Progenitor cell of endocrine pancreas (in vitro differentiated cells): ENCODE results near the gene BEX3. TPM values are rescaled to one million over a fixed set of nuclear protein-coding genes. Genes with fewer than 3 reads are reported as not detected.
A peak's percentile ranks its signal among the peaks of the same experiment; 100 is the strongest.

Source experiments
- DNase-seq: peaks from one replicate; pipeline ENCODE4 v3.0.0; 2021; ENCODE audit warnings: low spot score; ENCODE audit not compliant: unreplicated experiment
- H3K27ac Mint-ChIP-seq: 2 replicates; pipeline ENCODE4 v1.8.0; 2021; ENCODE audit warnings: mild to moderate bottlenecking, moderate library complexity, mixed read lengths
- H3K27me3 Mint-ChIP-seq: 2 replicates; pipeline ENCODE4 v1.8.0; 2021; ENCODE audit warnings: mixed read lengths
- H3K36me3 Mint-ChIP-seq: 2 replicates; pipeline ENCODE4 v1.8.0; 2022; ENCODE audit warnings: mixed read lengths; ENCODE audit not compliant: insufficient read depth
- H3K4me1 Mint-ChIP-seq: 2 replicates; pipeline ENCODE4 v1.8.0; 2021; ENCODE audit warnings: low read depth, mixed read lengths
- H3K4me3 Mint-ChIP-seq: 2 replicates; pipeline ENCODE4 v1.8.0; 2021; ENCODE audit warnings: low read depth, mild to moderate bottlenecking, moderate library complexity, mixed read lengths
- H3K9me3 Mint-ChIP-seq: 2 replicates; pipeline ENCODE4 v1.8.0; 2021; ENCODE audit warnings: low read depth, mixed read lengths
- CTCF ChIP-seq: fragments of 200-600 bp; sonication (generic); IDR thresholded peaks from one replicate; pipeline ENCODE4 v1.5.0; 2021; ENCODE audit warnings: antibody characterized with exemption, mild to moderate bottlenecking; ENCODE audit not compliant: unreplicated experiment
- total RNA-seq: library from RNA; stranded (reverse); gene quantifications from 2 replicates; pipeline ENCODE4 v1.2.1, GENCODE V29; 2021

BEX3 gene
- total RNA-seq, 1 donor from 2014 or later = 425 TPM

- peaks cover 15% of the 10 kb centered on the region for H3K9me3 Mint-ChIP-seq
- no peak for TF ChIP-seq CTCF
- no peak overlapping the region for H3K4me3 Mint-ChIP-seq
- no peaks in the 10 kb centered on the region for H3K27me3 Mint-ChIP-seq
- H3K36me3 Mint-ChIP-seq = no peaks in the 10 kb centered on the region
- H3K4me1 Mint-ChIP-seq = peaks cover 14% of the 10 kb centered on the region
- no peak overlapping the region for H3K27ac Mint-ChIP-seq
- DNase-seq = no peak
Measured at GRCh38 chrX:103367502-103367901, 8.8 kb upstream of the BEX3 start.

- no peak overlapping the region for H3K27ac Mint-ChIP-seq
Measured at GRCh38 chrX:103369479-103369878, 6.9 kb upstream of the BEX3 start.

DNA sequence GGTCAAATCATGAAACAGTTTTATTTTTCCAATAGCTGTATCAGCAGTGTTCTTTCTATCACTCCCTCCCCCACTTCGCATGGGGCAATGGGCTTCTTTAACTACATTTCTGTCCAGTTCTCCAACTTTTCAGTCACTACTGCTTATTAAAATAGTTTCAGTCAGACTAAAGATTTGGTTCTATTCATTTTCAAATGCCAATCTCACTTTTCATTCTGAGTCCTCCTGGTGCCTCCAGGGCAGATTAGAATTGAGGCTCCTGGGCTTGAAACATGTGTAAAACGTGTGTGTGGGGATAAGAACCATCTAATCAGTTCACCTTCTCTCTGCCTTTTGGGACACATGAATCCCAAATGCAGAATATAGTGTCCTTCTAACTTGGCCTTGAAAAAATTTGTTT, 3.5 kb upstream of the BEX3 start:
- H3K4me1 Mint-ChIP-seq = peaks cover 13% of the 10 kb centered on the region

More at GRCh38 chrX:103369479-103369878, 6.9 kb upstream of the BEX3 start:
- Mint-ChIP-seq H3K4me3 (no peak overlapping the region), H3K27me3 (no peaks in the 10 kb centered on the region), H3K9me3 (peaks cover 10% of the 10 kb centered on the region), H3K4me1 (peaks cover 14% of the 10 kb centered on the region), H3K36me3 (no peaks in the 10 kb centered on the region)
- DNase-seq = no peak
- no peak for TF ChIP-seq CTCF

GRCh38 chrX:103373581-103373980, 2.8 kb upstream of the BEX3 start:
- H3K27me3 Mint-ChIP-seq = no peaks in the 10 kb centered on the region
- peak overlapping the region; percentile 33 for H3K27ac Mint-ChIP-seq
- H3K9me3 Mint-ChIP-seq = no peaks in the 10 kb centered on the region
- peaks cover 15% of the 10 kb centered on the region for H3K4me1 Mint-ChIP-seq
- no peak for TF ChIP-seq CTCF
- H3K4me3 Mint-ChIP-seq = no peak overlapping the region
- no peak for DNase-seq
- H3K36me3 Mint-ChIP-seq = peaks cover 4% of the 10 kb centered on the region

More for the DNA sequence above, 3.5 kb upstream of the BEX3 start:
- no peak for TF ChIP-seq CTCF
- Mint-ChIP-seq H3K27me3 (no peaks in the 10 kb centered on the region), H3K36me3 (peaks cover 4% of the 10 kb centered on the region), H3K4me3 (no peak overlapping the region), H3K27ac (no peak overlapping the region), H3K9me3 (no peaks in the 10 kb centered on the region)
- no peak for DNase-seq

DNA sequence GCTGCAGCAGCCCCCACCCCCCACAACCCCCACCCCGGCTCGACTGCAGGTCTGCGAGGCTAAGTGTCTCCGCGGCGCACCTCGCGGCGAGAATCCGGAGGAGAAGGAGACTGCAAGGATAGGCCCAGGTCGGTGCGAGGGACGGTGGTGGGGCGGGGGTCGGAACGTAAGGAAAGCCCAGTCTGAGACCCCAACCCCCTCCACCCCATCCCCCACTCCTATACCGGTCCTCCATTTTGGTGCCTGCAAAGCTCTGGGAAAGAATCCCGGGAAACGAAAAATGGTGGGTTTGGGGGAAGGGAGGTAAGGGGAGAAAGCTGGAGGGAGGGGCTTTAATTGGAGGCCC, 614 bp downstream of the BEX3 start:
- no peaks in the 10 kb centered on the region for H3K27me3 Mint-ChIP-seq
- H3K4me3 Mint-ChIP-seq = peak overlapping the region; percentile 90
- peak overlapping the region; percentile 88 for H3K27ac Mint-ChIP-seq
- no peak for TF ChIP-seq CTCF
- peaks cover 8% of the 10 kb centered on the region for H3K36me3 Mint-ChIP-seq
- H3K4me1 Mint-ChIP-seq = peaks cover 19% of the 10 kb centered on the region
- DNase-seq = peak; percentile 23
- H3K9me3 Mint-ChIP-seq = no peaks in the 10 kb centered on the region
